Sciatic nerve (tissue), 2 donors: Measurements from ENCODE around the gene PKP4. TPM values are rescaled to one million over a fixed set of nuclear protein-coding genes. Genes with fewer than 3 reads are reported as not detected.

Experiments
- ATAC-seq: fragments of 200-7000 bp; cut with Tn5 transposase; one replicate; pipeline ENCODE4 v1.9.1; 2020; ENCODE audit warnings: mild to moderate bottlenecking, moderate library complexity
- DNase-seq: peaks from one replicate; pipeline ENCODE4 v3.0.0-alpha.2; 2020; ENCODE audit warnings: low spot score
- intact Hi-C: fragments of 100-400 bp; cut with DNase I; formaldehyde crosslinking; loops from one replicate; pipeline ENCODE4 v1.14.2; 2022
- total RNA-seq: library from RNA; stranded (reverse); fragmentation: NEBNext Ultra II Directional; extraction: Animal tissue kit (Norgen Biotek cat#: 25700); gene quantifications from one replicate; pipeline ENCODE4 v1.2.1, GENCODE V29; 2021
- donor health status: DM: no; HTN: no; CAD: no.
- donor health status: DM: no; HTN: no; CAD: no.

Gene PKP4
- total RNA-seq, 1 donor from 2014 or later: 117 TPM

GRCh38 chr2:158620656-158621055 lies 163.9 kb downstream of the PKP4 start:
- DNase-seq (no peak), ATAC-seq (no peak)
- intact Hi-C loops: no loop called here

- no peak for DNase-seq
- ATAC-seq: no peak
- intact Hi-C loops: no loop called here
Measured at GRCh38 chr2:158624071-158624667, 167.4 kb downstream of the PKP4 start.

GRCh38 chr2:158624961-158625360 lies 168.2 kb downstream of the PKP4 start:
- DNase-seq (no peak), ATAC-seq (no peak)
- intact Hi-C loops: no loop called here

- no peak for ATAC-seq
- no peak for DNase-seq
- intact Hi-C loops: no loop called here
Measured at GRCh38 chr2:158629116-158629515, 172.4 kb downstream of the PKP4 start.

- intact Hi-C loops: no loop called here
- DNase-seq (no peak), ATAC-seq (no peak)
Measured at GRCh38 chr2:158633261-158633660, 176.5 kb downstream of the PKP4 start.

GRCh38 chr2:158634627-158635026 lies 177.9 kb downstream of the PKP4 start:
- ATAC-seq: no peak

GRCh38 chr2:158635961-158636601 lies 179.3 kb downstream of the PKP4 start:
- no peak for ATAC-seq
- intact Hi-C loops: no loop called here
- DNase-seq: no peak

More at GRCh38 chr2:158634627-158635026, 177.9 kb downstream of the PKP4 start:
- DNase-seq: no peak
- intact Hi-C loops: no loop called here

- intact Hi-C loops: no loop called here
- ATAC-seq (no peak), DNase-seq (no peak)
Measured at GRCh38 chr2:158637357-158637756, 180.6 kb downstream of the PKP4 start.

GRCh38 chr2:158644139-158644538 lies 187.4 kb downstream of the PKP4 start:
- intact Hi-C loops: no loop called here
- no peak for DNase-seq
- no peak for ATAC-seq

GRCh38 chr2:158645299-158645698 lies 188.5 kb downstream of the PKP4 start:
- DNase-seq (no peak), ATAC-seq (no peak)
- intact Hi-C loops: no loop called here

- DNase-seq (no peak), ATAC-seq (no peak)
- intact Hi-C loops: no loop called here
Measured at GRCh38 chr2:158647436-158648231, 190.9 kb downstream of the PKP4 start.

GRCh38 chr2:158649846-158650245 lies 193.1 kb downstream of the PKP4 start:
- intact Hi-C loops: no loop called here

GRCh38 chr2:158650646-158651357 lies 194.1 kb downstream of the PKP4 start:
- ATAC-seq (peak; percentile 26), DNase-seq (no peak)
- intact Hi-C loops: no loop called here

More at GRCh38 chr2:158649846-158650245, 193.1 kb downstream of the PKP4 start:
- DNase-seq (no peak), ATAC-seq (no peak)

GRCh38 chr2:158651358-158652057 lies 194.8 kb downstream of the PKP4 start:
- no peak for ATAC-seq
- intact Hi-C loops: no loop called here
- no peak for DNase-seq

GRCh38 chr2:158655628-158656027 lies 198.9 kb downstream of the PKP4 start:
- intact Hi-C loops: no loop called here
- ATAC-seq (no peak), DNase-seq (no peak)

GRCh38 chr2:158656492-158657229 lies 199.9 kb downstream of the PKP4 start:
- ATAC-seq: peak; percentile 11
- DNase-seq: no peak
- intact Hi-C loops: no loop called here

GRCh38 chr2:158658396-158658795 lies 201.6 kb downstream of the PKP4 start:
- ATAC-seq (no peak), DNase-seq (no peak)
- intact Hi-C loops: no loop called here

GRCh38 chr2:158659483-158659882 lies 202.7 kb downstream of the PKP4 start:
- DNase-seq (no peak), ATAC-seq (no peak)
- intact Hi-C loops: no loop called here
